Activated T-helper 17 cell treated with anti-CD3 and anti-CD28 coated beads, Interleukin-2, amount 50 U/mL, for 72 hours (primary cell): ENCODE results near the gene OIP5. TPM values are rescaled to one million over a fixed set of nuclear protein-coding genes. Genes with fewer than 3 reads are reported as not detected.
"Not testable (repeated sequence)": the region's sequence is repeated elsewhere in the genome, so short reads cannot be mapped to it uniquely, and the experiment has no call there.

Source experiments
- ATAC-seq: fragments of 150-1000 bp; cut with Tn5 transposase; replicated peaks from 2 replicates; pipeline ENCODE4 v1.10.0; 2021; ENCODE audit warnings: mild to moderate bottlenecking, moderate library complexity
- H3K27ac Mint-ChIP-seq: one replicate; pipeline ENCODE4 v1.8.0; 2022; ENCODE audit warnings: mixed read lengths
- H3K27me3 Mint-ChIP-seq: one replicate; pipeline ENCODE4 v1.8.0; 2022; ENCODE audit warnings: mixed read lengths
- H3K36me3 Mint-ChIP-seq: one replicate; pipeline ENCODE4 v1.8.0; 2022; ENCODE audit warnings: low read depth, mild to moderate bottlenecking, mixed read lengths
- H3K4me1 Mint-ChIP-seq: one replicate; pipeline ENCODE4 v1.8.0; 2022; ENCODE audit warnings: mixed read lengths
- H3K4me3 Mint-ChIP-seq: one replicate; pipeline ENCODE4 v1.8.0; 2022; ENCODE audit warnings: mild to moderate bottlenecking, mixed read lengths
- H3K9me3 Mint-ChIP-seq: one replicate; pipeline ENCODE4 v1.8.0; 2022; ENCODE audit warnings: mixed read lengths
- total RNA-seq, 2 donors: library from RNA; stranded (reverse); gene quantifications; one replicate each; pipeline ENCODE4 v1.2.3, GENCODE V29; 2022

The OIP5 gene
- total RNA-seq, 2 donors from 2014 or later, result 9.2 to 13.6 TPM

DNA sequence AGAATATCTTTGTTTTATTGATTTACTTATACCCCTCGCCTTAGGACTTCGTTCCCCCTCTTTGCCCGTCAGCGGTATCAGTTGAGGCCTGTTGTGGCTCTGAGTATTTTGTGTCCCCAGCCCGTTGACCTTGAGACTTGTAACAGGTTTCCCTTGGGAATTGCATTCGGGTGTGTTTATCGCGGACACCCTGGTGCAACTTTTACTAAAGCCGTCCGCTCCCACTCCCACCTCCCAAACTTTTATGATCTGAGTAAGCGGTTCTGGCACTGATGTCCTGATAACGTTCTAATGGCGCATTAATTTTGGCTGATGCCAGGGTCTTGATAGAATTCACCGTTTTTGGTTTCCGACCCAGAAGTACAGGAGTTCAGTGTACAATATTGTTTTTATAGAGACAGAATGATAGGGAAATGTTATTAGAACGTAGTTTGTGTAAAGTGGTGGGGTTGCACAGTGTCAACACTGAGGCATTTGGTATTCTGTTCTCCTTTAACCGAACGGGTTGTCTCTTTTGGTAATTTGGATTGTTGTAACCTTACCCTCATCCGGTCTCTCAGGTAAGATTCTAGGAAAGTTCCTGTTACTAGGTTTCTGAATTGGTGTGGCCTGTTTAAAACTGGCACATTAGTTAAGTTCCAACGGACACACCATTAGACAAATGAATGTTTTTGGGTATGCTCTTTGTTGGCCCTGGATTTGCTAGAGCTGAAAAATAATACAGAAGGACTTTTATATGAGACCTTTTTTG is 47.8 kb downstream of the OIP5 start:
- Mint-ChIP-seq H3K4me3 (peak overlapping the region; percentile 96), H3K36me3 (peaks cover 66% of the 10 kb centered on the region), H3K27me3 (no peaks in the 10 kb centered on the region), H3K9me3 (no peaks in the 10 kb centered on the region), H3K27ac (peak overlapping the region; percentile 96), H3K4me1 (peaks cover 18% of the 10 kb centered on the region)
- no peak for ATAC-seq

DNA sequence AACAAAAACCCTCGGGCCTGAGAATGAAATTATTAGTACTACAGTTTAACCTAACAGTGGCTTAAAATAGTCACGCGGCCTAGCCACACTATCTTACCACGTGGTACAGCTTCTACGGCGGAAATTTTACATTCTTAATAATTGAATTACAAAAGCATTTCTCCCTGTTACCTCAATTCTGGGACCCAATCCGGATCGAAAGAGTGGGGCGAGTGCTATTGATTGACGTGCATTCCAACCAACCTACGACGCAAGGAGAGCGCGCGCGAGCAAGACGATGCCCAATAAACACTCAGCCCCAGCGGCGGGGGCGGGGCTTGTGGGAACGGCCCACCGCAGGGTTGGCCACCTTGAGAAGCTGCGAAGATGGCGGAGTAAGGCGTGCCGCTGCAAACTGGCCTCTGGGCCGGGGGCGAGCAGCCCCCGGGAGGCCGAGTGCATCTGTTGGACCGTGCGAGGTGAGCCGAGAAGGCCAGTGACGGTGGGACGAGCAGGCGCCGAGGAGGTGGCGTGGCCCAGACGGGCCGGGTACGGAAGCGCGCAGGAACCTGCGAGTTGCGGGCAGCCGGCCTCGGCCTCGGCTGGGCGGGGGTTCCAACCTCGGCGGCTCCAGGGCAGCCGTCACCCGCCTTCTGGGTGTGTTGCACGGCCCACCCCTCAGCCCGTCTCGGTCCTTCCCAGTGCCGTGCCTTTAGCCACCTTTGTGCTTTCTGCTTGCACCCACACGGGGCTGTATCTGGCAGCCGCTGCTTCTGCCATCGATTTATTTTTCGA is 48.6 kb downstream of the OIP5 start:
- Mint-ChIP-seq H3K4me1 (peaks cover 18% of the 10 kb centered on the region), H3K36me3 (peaks cover 65% of the 10 kb centered on the region)

DNA sequence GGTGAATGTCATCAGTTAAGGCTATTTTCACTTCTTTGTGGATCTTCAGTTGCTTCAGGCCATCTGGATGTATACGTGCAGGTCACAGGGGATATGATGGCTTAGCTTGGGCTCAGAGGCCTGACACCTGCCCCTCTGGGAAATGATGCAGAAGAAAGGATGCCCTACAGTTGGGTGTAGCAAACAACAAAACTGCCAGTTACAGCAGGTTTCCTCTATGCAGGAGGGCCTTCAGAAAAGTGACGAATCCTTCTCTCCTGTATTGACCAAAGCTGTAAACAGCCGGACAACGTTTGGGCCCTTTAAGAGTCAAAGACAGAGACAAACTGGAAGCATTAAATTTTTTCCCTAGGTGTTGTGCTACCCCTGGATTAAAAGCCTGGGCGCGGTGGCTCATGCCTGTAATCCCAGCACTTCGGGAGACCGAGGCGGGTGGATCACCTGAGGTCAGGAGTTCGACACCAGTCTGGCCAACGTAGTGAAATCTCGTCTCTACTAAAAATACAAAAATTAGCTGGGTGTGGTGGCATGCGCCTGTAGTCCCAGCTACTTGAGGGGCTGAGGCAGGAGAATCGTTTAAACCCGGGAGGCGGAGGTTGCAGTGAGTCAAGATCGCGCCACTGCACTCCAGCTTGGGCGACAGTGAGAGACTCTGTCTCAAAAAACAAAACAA is 49.3 kb downstream of the OIP5 start:
- not testable (repeated sequence) for H3K9me3 Mint-ChIP-seq, ATAC-seq, H3K27me3 Mint-ChIP-seq
- peaks cover 57% of the 10 kb centered on the region for H3K36me3 Mint-ChIP-seq
- peak overlapping the region; percentile 96 for H3K4me3 Mint-ChIP-seq
- H3K4me1 Mint-ChIP-seq, result peaks cover 12% of the 10 kb centered on the region
- H3K27ac Mint-ChIP-seq, result peak overlapping the region; percentile 96

More for the DNA sequence above, 48.6 kb downstream of the OIP5 start:
- ATAC-seq, result peak; percentile 98
- H3K27ac Mint-ChIP-seq, result peak overlapping the region; percentile 96
- H3K27me3 Mint-ChIP-seq, result no peaks in the 10 kb centered on the region
- no peaks in the 10 kb centered on the region for H3K9me3 Mint-ChIP-seq
- H3K4me3 Mint-ChIP-seq, result peak overlapping the region; percentile 96

DNA sequence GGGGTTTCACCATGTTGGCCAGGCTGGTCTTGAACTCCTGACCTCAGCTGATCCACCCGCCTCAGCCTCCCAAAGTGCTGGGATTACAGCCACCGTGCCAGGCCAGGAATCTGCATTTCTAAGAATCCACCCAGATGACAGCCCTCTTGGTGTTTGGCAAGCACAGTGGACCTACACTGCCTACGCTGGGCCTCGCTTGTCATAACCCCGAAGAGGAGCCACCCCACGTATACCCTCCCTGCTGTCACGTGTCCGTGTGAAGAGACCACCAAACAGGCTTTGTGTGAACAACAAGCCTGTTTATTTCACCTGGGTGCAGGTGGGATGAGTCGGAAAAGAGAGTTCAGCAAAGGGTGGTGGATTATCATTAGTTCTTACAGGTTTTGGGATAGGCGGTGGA is 50.0 kb downstream of the OIP5 start:
- peak overlapping the region; percentile 96 for H3K4me3 Mint-ChIP-seq
- peaks cover 11% of the 10 kb centered on the region for H3K4me1 Mint-ChIP-seq
- peak overlapping the region; percentile 96 for H3K27ac Mint-ChIP-seq
- not testable (repeated sequence) for H3K9me3 Mint-ChIP-seq, ATAC-seq, H3K27me3 Mint-ChIP-seq
- H3K36me3 Mint-ChIP-seq, result peaks cover 51% of the 10 kb centered on the region

DNA sequence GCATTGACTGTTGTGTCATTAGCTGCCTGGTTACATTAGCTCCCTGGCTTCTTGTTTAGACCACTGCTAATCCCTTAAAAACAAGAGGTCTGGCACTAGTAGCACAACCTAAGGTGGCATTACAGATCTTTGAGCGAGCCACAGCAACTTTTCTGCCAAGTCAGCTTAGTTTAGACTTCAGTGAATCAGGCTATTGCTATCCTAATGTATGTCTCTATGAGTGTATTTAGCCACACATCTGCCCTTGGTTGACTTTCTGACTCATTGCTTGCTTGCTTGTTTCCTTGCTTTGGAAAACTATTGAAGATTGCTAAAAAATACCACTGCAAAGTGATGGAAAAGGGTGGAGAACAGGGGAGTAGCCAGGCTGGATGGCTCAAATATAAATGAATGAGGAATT is 51.2 kb downstream of the OIP5 start:
- H3K36me3 Mint-ChIP-seq, result peaks cover 39% of the 10 kb centered on the region
- H3K4me1 Mint-ChIP-seq, result peaks cover 7% of the 10 kb centered on the region
- no peaks in the 10 kb centered on the region for H3K9me3 Mint-ChIP-seq
- no peak overlapping the region for H3K4me3 Mint-ChIP-seq
- ATAC-seq, result no peak
- H3K27me3 Mint-ChIP-seq, result no peaks in the 10 kb centered on the region
- H3K27ac Mint-ChIP-seq, result no peak overlapping the region

- no peaks in the 10 kb centered on the region for H3K4me1 Mint-ChIP-seq
- no peaks in the 10 kb centered on the region for H3K27me3 Mint-ChIP-seq
- H3K27ac Mint-ChIP-seq, result no peak overlapping the region
- no peaks in the 10 kb centered on the region for H3K9me3 Mint-ChIP-seq
- no peak overlapping the region for H3K4me3 Mint-ChIP-seq
- H3K36me3 Mint-ChIP-seq, result peaks cover 23% of the 10 kb centered on the region
- no peak for ATAC-seq
These were observed 52.7 kb downstream of the OIP5 start for GRCh38 chr15:41279535-41280283.

- Mint-ChIP-seq H3K4me3 (no peak overlapping the region), H3K27me3 (no peaks in the 10 kb centered on the region), H3K4me1 (no peaks in the 10 kb centered on the region), H3K9me3 (no peaks in the 10 kb centered on the region), H3K36me3 (peaks cover 16% of the 10 kb centered on the region), H3K27ac (no peak overlapping the region)
- no peak for ATAC-seq
These were observed 54.1 kb downstream of the OIP5 start for GRCh38 chr15:41278319-41278718.

GRCh38 chr15:41276831-41277230 is 55.6 kb downstream of the OIP5 start:
- no peaks in the 10 kb centered on the region for H3K9me3 Mint-ChIP-seq
- H3K4me1 Mint-ChIP-seq, result no peaks in the 10 kb centered on the region
- no peak overlapping the region for H3K4me3 Mint-ChIP-seq
- H3K36me3 Mint-ChIP-seq, result peaks cover 18% of the 10 kb centered on the region
- H3K27me3 Mint-ChIP-seq, result no peaks in the 10 kb centered on the region
- no peak for ATAC-seq
- H3K27ac Mint-ChIP-seq, result peak overlapping the region; percentile 38

DNA sequence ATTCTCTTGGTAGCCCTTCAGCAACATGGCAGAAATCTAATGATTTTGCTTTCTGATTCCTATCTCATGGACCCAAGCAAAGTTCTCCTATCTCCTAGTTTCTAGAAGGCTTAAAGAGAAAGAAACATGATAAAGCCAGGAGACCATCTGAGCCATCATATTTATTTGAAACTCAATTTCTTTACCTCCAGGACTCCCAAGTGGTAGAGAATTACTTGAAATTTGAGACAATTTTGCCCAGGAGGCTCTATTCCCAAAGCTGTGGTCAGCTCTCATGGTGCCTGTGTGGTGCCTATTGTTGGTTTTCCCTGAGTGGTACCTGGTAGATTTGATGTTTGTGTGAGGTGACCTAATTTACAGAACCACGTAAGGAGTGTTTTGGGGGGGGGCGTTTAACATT is 62.5 kb downstream of the OIP5 start:
- no peaks in the 10 kb centered on the region for H3K27me3 Mint-ChIP-seq
- ATAC-seq, result no peak
- H3K27ac Mint-ChIP-seq, result no peak overlapping the region
- no peaks in the 10 kb centered on the region for H3K4me1 Mint-ChIP-seq
- peaks cover 34% of the 10 kb centered on the region for H3K36me3 Mint-ChIP-seq
- H3K4me3 Mint-ChIP-seq, result no peak overlapping the region
- no peaks in the 10 kb centered on the region for H3K9me3 Mint-ChIP-seq

DNA sequence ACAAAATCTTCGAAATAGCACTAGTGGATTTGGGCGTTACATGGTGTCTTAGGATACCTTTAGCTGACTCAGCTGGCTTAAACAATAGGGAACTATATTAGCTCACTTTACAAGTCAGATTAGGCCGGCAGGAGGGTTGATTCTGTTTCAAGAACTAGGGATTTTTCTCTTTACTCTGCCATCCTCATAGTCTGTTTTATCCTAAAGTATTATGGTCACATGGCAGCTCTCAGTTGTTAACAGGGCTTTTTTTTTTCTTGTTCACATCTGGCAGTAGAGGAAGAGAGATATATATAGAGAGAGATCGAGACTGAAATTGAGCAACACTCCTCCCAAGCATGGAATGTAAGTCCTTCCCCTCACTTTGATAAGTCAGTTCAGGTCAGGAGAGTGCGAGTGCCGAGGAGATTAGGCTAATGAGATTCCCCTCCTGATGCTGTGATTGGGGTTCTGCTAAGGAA is 68.5 kb downstream of the OIP5 start:
- Mint-ChIP-seq H3K4me3 (no peak overlapping the region), H3K4me1 (no peaks in the 10 kb centered on the region), H3K36me3 (peaks cover 58% of the 10 kb centered on the region), H3K27ac (no peak overlapping the region), H3K9me3 (no peaks in the 10 kb centered on the region), H3K27me3 (no peaks in the 10 kb centered on the region)
- ATAC-seq, result no peak

DNA sequence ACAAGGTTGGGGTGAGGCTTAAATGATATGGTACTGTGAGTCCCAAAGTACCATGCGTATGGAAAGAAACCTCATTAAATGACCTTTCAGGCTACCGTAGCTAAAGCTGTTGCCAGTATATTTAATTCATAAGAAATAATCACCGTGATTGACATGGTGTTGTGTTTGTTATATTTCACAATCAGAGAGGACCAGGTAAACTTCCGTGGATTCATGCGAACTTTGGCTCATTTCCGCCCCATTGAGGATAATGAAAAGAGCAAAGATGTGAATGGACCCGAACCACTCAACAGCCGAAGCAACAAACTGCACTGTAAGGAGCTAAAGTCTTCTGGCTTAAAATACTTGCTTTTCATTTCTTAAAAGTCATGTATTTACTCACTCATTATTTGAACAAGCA is 69.8 kb downstream of the OIP5 start:
- Mint-ChIP-seq H3K27me3 (no peaks in the 10 kb centered on the region), H3K27ac (no peak overlapping the region), H3K36me3 (peaks cover 72% of the 10 kb centered on the region), H3K4me1 (no peaks in the 10 kb centered on the region), H3K9me3 (no peaks in the 10 kb centered on the region), H3K4me3 (no peak overlapping the region)
- no peak for ATAC-seq

GRCh38 chr15:41260924-41261323 is 71.5 kb downstream of the OIP5 start:
- not testable (repeated sequence) for ATAC-seq, H3K4me3 Mint-ChIP-seq, H3K9me3 Mint-ChIP-seq, H3K27ac Mint-ChIP-seq, H3K4me1 Mint-ChIP-seq, H3K27me3 Mint-ChIP-seq
- peaks cover 67% of the 10 kb centered on the region for H3K36me3 Mint-ChIP-seq

DNA sequence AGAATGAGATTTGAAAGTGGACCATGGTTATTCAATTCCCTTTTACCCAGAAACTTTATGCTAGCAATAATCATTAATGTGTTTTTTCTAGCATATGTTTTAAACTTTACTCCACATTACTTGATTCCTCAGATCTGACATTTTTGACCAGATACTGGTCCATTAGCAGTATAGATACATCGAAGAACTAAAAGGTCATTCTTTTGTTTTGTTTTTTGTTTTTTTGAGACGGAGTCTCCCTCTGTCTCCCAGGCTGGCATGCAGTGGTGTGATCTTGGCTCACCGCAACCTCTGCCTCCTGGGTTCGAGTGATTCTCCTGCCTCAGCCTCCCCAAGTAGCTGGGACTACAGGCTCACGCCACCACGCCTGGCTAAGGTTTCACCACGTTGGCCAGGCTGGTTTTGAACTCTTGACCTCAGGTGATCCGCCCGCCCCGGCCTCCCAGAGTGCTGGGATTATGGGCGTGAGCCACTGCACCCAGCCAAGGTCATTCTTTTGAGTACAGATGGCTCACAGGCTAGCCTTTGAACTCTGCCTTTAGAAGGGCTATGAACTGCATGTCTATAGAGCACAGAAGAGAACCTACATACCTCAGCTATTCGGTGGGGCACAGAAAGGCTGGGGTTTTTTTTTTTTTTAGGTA is 72.7 kb downstream of the OIP5 start:
- no peak for ATAC-seq

More for the DNA sequence above, 72.7 kb downstream of the OIP5 start:
- H3K4me3 Mint-ChIP-seq, result no peak overlapping the region
- H3K4me1 Mint-ChIP-seq, result no peaks in the 10 kb centered on the region
- H3K27ac Mint-ChIP-seq, result no peak overlapping the region
- peaks cover 58% of the 10 kb centered on the region for H3K36me3 Mint-ChIP-seq
- H3K27me3 Mint-ChIP-seq, result no peaks in the 10 kb centered on the region
- H3K9me3 Mint-ChIP-seq, result no peaks in the 10 kb centered on the region
